ENCODE data around the gene DHDH. TPM values are rescaled to one million over a fixed set of nuclear protein-coding genes. Genes with fewer than 3 reads are reported as not detected.

The DHDH gene
- total RNA-seq, 1 donor from 2014 or later: not detected

GRCh38 chr19:48965040-48965805 lies 31.7 kb downstream of the DHDH start, which contains the start of gene FTL:
FTL (plus strand) TSS chr19:48965309; CDS start chr19:48965508, 199 bp downstream.
- intact Hi-C loops (cut with micrococcal nuclease): loop anchor here (1.0 to 10.0 kb wide), 7 partner anchors 11 to 460 kb away; partner anchors contain the start of genes BAX, DHDH, GYS1 and NUCB1

- intact Hi-C loops (cut with micrococcal nuclease): loop anchor here (1.0 to 10.0 kb wide), 8 partner anchors 12 to 461 kb away; partner anchors contain the start of genes BAX, DHDH, GYS1 and NUCB1
Measured at GRCh38 chr19:48965806-48966540, 32.5 kb downstream of the DHDH start.

- intact Hi-C loops (cut with micrococcal nuclease): loop anchor here (1.0 to 10.0 kb wide), 2 partner anchors 108 to 462 kb away; no protein-coding TSS in a partner anchor
Measured at GRCh38 chr19:48966541-48967345, 33.2 kb downstream of the DHDH start.

GRCh38 chr19:48967346-48968178 lies 34.1 kb downstream of the DHDH start:
- intact Hi-C loops (cut with micrococcal nuclease): loop anchor here (10.0 kb wide), 1 partner anchor 463 kb away; no protein-coding TSS in a partner anchor

- intact Hi-C loops (cut with micrococcal nuclease): loop anchor here (10.0 kb wide), 1 partner anchor 463 kb away; no protein-coding TSS in a partner anchor
Measured at GRCh38 chr19:48968179-48968661, 34.7 kb downstream of the DHDH start.

- intact Hi-C loops (cut with micrococcal nuclease): loop anchor here (10.0 kb wide), 1 partner anchor 464 kb away; no protein-coding TSS in a partner anchor
Measured at GRCh38 chr19:48968813-48969218, 35.3 kb downstream of the DHDH start.

GRCh38 chr19:48969276-48970138 lies 36.0 kb downstream of the DHDH start:
- intact Hi-C loops (cut with micrococcal nuclease): loop anchor here (5.0 to 10.0 kb wide), 2 partner anchors 322 to 465 kb away; partner anchors contain the start of gene CA11

- intact Hi-C loops (cut with micrococcal nuclease): loop anchor here (5.0 kb wide), 1 partner anchor 323 kb away; the partner anchor contains the start of gene CA11
Measured at GRCh38 chr19:48970139-48970766, 36.8 kb downstream of the DHDH start.

GRCh38 chr19:48970923-48971395 lies 37.5 kb downstream of the DHDH start:
- intact Hi-C loops (cut with micrococcal nuclease): loop anchor here (1.0 to 5.0 kb wide), 6 partner anchors 38 to 324 kb away; partner anchors contain the start of genes CA11 and DHDH

- intact Hi-C loops (cut with micrococcal nuclease): no loop called here
Measured at GRCh38 chr19:48975947-48976847, 42.7 kb downstream of the DHDH start.

- intact Hi-C loops (cut with micrococcal nuclease): no loop called here
Measured at GRCh38 chr19:48977061-48977460, 43.6 kb downstream of the DHDH start.

- intact Hi-C loops (cut with micrococcal nuclease): no loop called here
Measured at GRCh38 chr19:48982280-48982679, 48.8 kb downstream of the DHDH start.

GRCh38 chr19:48985711-48986110 lies 52.2 kb downstream of the DHDH start:
- intact Hi-C loops (cut with micrococcal nuclease): no loop called here

GRCh38 chr19:48986211-48986610 lies 52.7 kb downstream of the DHDH start:
- intact Hi-C loops (cut with micrococcal nuclease): no loop called here

- intact Hi-C loops (cut with micrococcal nuclease): no loop called here
Measured at GRCh38 chr19:48987323-48987722, 53.8 kb downstream of the DHDH start.

GRCh38 chr19:48988286-48988685 lies 54.8 kb downstream of the DHDH start:
- intact Hi-C loops (cut with micrococcal nuclease): no loop called here

- intact Hi-C loops (cut with micrococcal nuclease): no loop called here
Measured at GRCh38 chr19:48988860-48989259, 55.4 kb downstream of the DHDH start.
